NCI-H2171 (cell line): ENCODE results near the gene KCNH8.
A peak's percentile ranks its signal among the peaks of the same experiment; 100 is the strongest.
"Not testable (repeated sequence)": the region's sequence is repeated elsewhere in the genome, so short reads cannot be mapped to it uniquely, and the experiment has no call there.

Source experiments
- DNase-seq: peaks from one replicate; lab custom pipeline; 2025; lab: John Stamatoyannopoulos, UW

KCNH8 gene

DNA sequence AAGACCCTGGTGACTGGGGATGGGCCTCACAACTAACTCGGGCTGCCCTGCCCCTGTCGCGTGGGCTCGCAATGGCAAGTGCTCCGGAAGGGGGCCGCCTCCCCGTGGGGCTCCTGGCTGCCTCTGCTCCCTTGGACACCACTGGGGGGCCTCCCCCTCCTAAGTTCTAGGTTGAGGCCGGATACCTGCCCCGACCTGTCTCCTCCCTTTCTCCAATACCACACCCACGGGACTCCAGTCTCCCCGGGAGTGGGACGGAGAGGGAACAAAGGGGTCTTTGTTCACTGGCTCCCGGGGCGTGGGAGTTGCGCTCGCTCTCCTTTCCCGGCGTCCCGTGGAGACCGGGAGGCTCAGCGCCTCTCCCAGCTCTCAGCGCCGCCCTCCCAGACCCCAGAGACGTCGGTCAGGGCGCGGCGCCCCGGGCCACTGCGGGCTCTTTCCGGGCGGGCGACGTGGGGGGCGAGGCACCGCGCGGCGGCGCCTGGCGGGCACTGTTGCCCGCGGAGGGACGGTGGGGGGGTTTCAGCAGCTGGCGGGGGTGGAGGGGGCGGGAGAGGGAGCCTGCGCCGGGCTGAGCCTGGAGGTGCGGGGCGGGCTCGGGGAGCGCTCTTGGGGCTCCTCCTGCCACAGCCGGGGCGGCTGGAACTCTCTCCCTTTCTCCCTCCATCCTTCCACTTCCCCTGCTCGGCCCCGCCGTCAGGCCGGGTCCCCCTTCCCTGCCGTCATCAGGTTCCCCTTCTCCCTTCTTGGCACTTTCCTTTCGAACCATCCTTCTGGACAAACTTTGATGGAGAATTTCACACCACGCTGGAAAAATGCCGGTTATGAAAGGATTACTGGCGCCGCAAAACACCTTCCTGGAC lies at the start of gene KCNH8:
Gene KCNH8 (plus strand): TSS at position 606 of the 863 bp plus-strand sequence. CDS start 210 bp downstream, at position 816.
- DNase-seq: no peak

- DNase-seq: not testable (repeated sequence)
Observed at GRCh38 chr3:19102654-19103290, 45.5 kb upstream of the KCNH8 start.

- no peak for DNase-seq
Observed at GRCh38 chr3:19103510-19103909, 44.8 kb upstream of the KCNH8 start.

- DNase-seq: no peak
Observed at GRCh38 chr3:19104459-19104858, 43.9 kb upstream of the KCNH8 start.

GRCh38 chr3:19105826-19106225 lies 42.5 kb upstream of the KCNH8 start:
- DNase-seq: no peak

DNA sequence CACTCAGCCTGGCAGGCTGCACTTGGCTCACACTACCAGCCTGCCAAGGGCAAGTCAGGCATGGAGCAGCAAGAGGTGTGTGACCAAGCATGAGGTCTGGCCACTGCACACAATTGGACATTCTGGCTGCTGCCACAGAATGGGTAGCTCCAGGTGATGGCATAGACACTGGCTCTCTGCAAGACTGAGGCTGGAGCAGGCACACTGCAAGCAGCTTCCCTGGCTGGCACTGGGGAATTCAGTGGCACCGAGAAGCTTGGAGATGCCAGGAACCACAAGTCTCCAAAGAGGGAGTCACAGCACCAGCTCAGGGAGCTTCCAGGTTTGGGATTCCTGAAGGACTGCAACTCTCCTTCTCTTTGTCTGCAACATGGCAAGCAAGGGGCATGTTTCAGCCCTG lies 42.0 kb upstream of the KCNH8 start:
- DNase-seq: no peak

- DNase-seq: no peak
Observed at GRCh38 chr3:19107719-19108118, 40.6 kb upstream of the KCNH8 start.

GRCh38 chr3:19110335-19110895 lies 37.9 kb upstream of the KCNH8 start:
- no peak for DNase-seq

DNA sequence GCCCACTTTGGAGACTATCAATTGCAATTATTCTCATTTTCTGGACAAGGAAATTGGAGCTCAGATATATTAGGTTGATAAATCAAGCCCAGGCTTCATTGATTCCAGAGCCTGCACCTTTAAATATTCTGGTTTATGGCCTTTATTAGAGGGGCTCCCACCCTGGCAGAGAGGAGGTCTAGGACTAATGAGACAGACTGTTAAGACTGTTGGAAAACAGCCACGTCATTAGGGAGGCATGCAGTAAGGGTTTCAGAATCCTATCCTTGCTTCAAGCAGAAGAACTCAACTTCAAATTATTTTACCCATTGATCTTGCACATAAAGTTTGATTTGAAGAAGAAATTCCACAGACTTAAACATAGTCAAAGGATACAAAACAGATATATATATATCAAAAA lies 33.8 kb upstream of the KCNH8 start:
- no peak for DNase-seq

DNA sequence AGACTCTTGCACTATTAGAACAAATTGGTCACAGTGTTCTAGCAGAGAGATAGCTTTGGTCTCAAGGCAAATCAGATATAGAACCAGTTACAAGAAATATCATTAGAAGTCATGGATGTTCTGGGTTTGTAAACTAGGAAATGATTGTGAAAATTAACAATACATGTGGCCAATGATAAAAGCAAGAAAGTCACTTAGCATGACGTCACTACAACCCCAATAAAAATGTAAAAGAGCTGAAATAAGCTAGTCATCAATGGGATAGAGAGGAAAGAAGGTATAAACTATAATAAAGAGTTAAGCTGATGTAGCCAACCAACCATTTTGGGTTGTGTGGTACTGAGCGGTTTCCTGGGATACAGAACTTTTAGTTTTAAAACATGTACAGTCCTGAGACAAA lies 32.1 kb upstream of the KCNH8 start:
- DNase-seq: no peak

DNA sequence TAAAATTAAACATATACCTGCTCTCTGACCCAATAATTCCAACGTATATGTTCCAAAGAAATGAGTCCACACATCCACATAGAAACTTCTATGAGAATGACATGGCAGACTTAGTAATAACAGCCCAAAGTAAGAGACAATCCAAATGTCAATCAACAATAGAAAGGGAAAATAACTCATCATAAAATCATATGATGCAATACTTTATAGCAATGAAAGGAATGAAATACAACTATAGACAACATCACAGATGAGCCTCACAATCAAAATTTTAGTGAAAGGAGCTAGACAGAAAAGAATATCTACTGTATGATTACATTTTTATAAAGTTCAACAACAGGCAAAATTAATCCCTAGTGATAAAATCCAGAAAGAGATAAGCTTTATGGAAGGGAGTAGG lies 23.6 kb upstream of the KCNH8 start:
- no peak for DNase-seq

GRCh38 chr3:19139863-19140262 lies 8.4 kb upstream of the KCNH8 start:
- DNase-seq: no peak

GRCh38 chr3:19146685-19147650 lies 1.3 kb upstream of the KCNH8 start:
- peak; percentile 52 for DNase-seq

DNA sequence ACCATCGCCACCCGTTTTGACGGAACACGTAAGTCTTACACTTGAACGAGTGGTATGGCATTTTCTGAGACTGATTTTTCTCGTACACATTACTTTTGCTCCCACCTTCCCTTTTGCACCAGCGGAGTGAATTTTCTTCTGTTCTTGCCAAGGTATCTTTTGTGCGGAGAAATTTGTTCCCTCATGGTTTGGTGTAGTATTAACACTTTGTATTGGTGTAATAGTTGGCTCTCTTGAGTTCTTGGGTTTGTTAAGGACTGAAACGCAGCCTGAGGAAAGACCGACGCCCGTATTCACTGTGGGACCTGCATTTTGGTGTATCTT lies 420 bp downstream of the KCNH8 start:
- no peak for DNase-seq

GRCh38 chr3:19149368-19149767 lies 1.1 kb downstream of the KCNH8 start:
- no peak for DNase-seq

- no peak for DNase-seq
Observed at GRCh38 chr3:19151171-19151570, 2.9 kb downstream of the KCNH8 start.

DNA sequence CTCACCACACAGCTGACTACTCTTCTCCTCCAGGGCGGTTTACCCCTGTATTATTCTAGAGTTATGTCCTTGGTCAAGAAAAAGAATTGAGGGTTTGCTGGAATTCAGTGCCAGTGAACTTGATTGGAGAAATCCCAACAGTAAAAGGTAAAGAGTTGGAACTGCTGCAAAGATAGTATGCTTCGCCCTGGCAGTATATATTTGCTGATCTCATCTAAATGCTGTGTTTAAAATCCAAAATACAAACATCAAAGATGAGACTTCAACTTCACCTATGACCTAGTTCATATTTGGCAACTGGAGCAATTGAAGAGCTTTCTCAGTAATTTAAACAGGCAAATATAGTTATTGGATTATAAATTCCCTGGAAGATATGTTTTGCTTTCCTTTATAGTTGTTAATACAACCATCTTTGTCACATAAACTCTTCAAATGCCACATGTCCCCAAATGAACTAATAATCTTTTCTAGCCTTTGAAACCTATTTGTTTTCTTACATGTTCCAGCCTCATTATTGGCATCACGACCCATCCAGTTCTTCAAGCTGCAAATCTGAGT lies 6.5 kb downstream of the KCNH8 start:
- no peak for DNase-seq

DNA sequence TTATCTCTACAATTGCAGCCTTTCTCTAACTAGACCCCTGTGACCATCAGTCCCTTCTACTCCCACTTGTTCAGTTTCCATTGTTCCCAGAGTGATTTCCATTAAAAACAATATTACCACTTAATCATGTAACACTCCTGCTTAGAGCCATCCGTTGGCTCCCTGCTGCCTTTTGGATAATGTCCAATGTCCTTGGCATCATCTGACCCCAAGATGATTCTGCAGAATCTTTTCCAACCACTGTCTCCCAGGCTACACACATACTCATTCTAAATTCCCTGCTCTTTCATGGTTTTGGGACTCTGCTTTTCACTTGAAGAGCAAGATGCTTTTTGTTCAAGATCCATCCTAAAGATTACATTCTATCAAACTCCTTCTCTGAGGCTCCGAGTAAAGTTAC lies 7.1 kb downstream of the KCNH8 start:
- DNase-seq: no peak

- no peak for DNase-seq
Observed at GRCh38 chr3:19159966-19160635, 11.8 kb downstream of the KCNH8 start.

- DNase-seq: no peak
Observed at GRCh38 chr3:19165654-19166053, 17.3 kb downstream of the KCNH8 start.

- DNase-seq: no peak
Observed at GRCh38 chr3:19171794-19172193, 23.5 kb downstream of the KCNH8 start.
